ENCODE results near the gene DMD. TPM values are rescaled to one million over a fixed set of nuclear protein-coding genes. Genes with fewer than 3 reads are reported as not detected.

The DMD gene
- total RNA-seq, 1 donor from 2014 or later, result 9.7 TPM

GRCh38 chrX:32678487-32678886 lies 532.9 kb downstream of the DMD start:
- Mint-ChIP-seq H3K4me3 (no peak overlapping the region), H3K27ac (ENCODE audit: unreplicated experiment) (no peak overlapping the region), H3K27me3 (ENCODE audit: low read depth) (no peaks in the 10 kb centered on the region), H3K36me3 (ENCODE audit: low read depth) (no peaks in the 10 kb centered on the region), H3K4me1 (no peaks in the 10 kb centered on the region), H3K9me3 (peaks cover 4% of the 10 kb centered on the region)
- DNase-seq (ENCODE audit: low read depth, low spot score), result no peak
- TF ChIP-seq CTCF (conservative IDR thresholded peaks at IDR 0.05), result no peak

- H3K27ac Mint-ChIP-seq (ENCODE audit: unreplicated experiment), result no peak overlapping the region
These were observed 538.2 kb downstream of the DMD start for GRCh38 chrX:32673193-32673592.

GRCh38 chrX:32662516-32662915 lies 548.8 kb downstream of the DMD start:
- H3K4me1 Mint-ChIP-seq, result no peaks in the 10 kb centered on the region

More at GRCh38 chrX:32673193-32673592, 538.2 kb downstream of the DMD start:
- no peak for DNase-seq (ENCODE audit: low read depth, low spot score)
- Mint-ChIP-seq H3K9me3 (no peaks in the 10 kb centered on the region), H3K36me3 (ENCODE audit: low read depth) (no peaks in the 10 kb centered on the region), H3K27me3 (ENCODE audit: low read depth) (no peaks in the 10 kb centered on the region), H3K4me3 (no peak overlapping the region), H3K4me1 (no peaks in the 10 kb centered on the region)
- TF ChIP-seq CTCF (conservative IDR thresholded peaks at IDR 0.05), result peak; percentile 56

GRCh38 chrX:32644476-32645245 lies 566.7 kb downstream of the DMD start:
- Mint-ChIP-seq H3K36me3 (ENCODE audit: low read depth) (no peaks in the 10 kb centered on the region), H3K27ac (ENCODE audit: unreplicated experiment) (no peak overlapping the region), H3K27me3 (ENCODE audit: low read depth) (no peaks in the 10 kb centered on the region), H3K9me3 (no peaks in the 10 kb centered on the region), H3K4me1 (no peaks in the 10 kb centered on the region), H3K4me3 (no peak overlapping the region)
- no peak for DNase-seq (ENCODE audit: low read depth, low spot score)
- no peak for TF ChIP-seq CTCF (conservative IDR thresholded peaks at IDR 0.05)

More at GRCh38 chrX:32662516-32662915, 548.8 kb downstream of the DMD start:
- Mint-ChIP-seq H3K27ac (ENCODE audit: unreplicated experiment) (no peak overlapping the region), H3K36me3 (ENCODE audit: low read depth) (no peaks in the 10 kb centered on the region), H3K27me3 (ENCODE audit: low read depth) (peaks cover 2% of the 10 kb centered on the region), H3K9me3 (peaks cover 8% of the 10 kb centered on the region), H3K4me3 (no peak overlapping the region)
- DNase-seq (ENCODE audit: low read depth, low spot score), result no peak
- no peak for TF ChIP-seq CTCF (conservative IDR thresholded peaks at IDR 0.05)

GRCh38 chrX:32642283-32642682 lies 569.1 kb downstream of the DMD start:
- no peak overlapping the region for H3K27ac Mint-ChIP-seq (ENCODE audit: unreplicated experiment)
- no peak overlapping the region for H3K4me3 Mint-ChIP-seq
- TF ChIP-seq CTCF (conservative IDR thresholded peaks at IDR 0.05), result no peak
- H3K27me3 Mint-ChIP-seq (ENCODE audit: low read depth), result no peaks in the 10 kb centered on the region
- no peak for DNase-seq (ENCODE audit: low read depth, low spot score)
- H3K36me3 Mint-ChIP-seq (ENCODE audit: low read depth), result no peaks in the 10 kb centered on the region
- no peaks in the 10 kb centered on the region for H3K4me1 Mint-ChIP-seq
- no peaks in the 10 kb centered on the region for H3K9me3 Mint-ChIP-seq
